Measurements from ENCODE around the gene ZBBX.

DNA sequence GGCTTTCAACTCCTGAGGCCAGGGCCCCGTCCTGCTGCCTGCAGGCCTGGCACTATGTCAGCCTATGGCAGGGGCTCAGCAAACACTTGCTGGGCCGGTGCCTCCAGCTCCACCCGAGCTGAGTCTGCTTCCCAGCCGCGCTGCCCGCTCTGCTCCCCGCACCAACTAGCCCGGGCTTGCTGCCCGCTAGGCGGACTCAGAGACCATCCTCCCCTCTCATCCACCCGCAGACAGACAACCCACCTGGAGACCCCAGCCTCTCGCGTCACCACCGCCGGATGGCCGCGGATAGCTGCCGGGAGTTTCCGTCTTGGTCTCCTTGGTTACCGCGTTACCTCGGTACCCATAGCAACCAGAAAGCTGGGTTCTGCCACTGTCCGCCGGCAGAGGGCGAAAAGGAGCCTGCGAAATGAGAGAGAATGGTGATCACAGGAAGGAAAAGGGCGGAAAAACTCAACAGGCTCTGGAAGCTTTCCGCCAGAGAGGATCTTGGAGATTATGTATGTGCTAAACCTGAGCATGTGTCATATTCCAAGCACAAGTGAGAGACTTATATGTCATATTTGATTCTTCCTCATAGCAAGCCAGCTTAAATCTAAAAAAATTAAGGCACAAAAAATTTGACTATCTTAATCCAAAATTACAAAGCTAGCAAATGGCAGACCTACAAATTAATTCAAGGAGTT lies at the start of gene ZBBX:
- no peak for TF ChIP-seq POLR2A (IDR thresholded peaks at IDR 0.05)
- TF ChIP-seq, protein P1, sequence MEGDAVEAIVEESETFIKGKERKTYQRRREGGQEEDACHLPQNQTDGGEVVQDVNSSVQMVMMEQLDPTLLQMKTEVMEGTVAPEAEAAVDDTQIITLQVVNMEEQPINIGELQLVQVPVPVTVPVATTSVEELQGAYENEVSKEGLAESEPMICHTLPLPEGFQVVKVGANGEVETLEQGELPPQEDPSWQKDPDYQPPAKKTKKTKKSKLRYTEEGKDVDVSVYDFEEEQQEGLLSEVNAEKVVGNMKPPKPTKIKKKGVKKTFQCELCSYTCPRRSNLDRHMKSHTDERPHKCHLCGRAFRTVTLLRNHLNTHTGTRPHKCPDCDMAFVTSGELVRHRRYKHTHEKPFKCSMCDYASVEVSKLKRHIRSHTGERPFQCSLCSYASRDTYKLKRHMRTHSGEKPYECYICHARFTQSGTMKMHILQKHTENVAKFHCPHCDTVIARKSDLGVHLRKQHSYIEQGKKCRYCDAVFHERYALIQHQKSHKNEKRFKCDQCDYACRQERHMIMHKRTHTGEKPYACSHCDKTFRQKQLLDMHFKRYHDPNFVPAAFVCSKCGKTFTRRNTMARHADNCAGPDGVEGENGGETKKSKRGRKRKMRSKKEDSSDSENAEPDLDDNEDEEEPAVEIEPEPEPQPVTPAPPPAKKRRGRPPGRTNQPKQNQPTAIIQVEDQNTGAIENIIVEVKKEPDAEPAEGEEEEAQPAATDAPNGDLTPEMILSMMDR (IDR thresholded peaks at IDR 0.05): peak; percentile 86 to 95 (median 90)
